MCF 10A (cell line): ENCODE results near the gene LPGAT1. TPM values are rescaled to one million over a fixed set of nuclear protein-coding genes. Genes with fewer than 3 reads are reported as not detected.

Experiments
- BruUV-seq: library from RNA; stranded (reverse); fragments of 400-500 nt; replicated peaks from 2 replicates; lab custom pipeline; 2021; lab: Mats Ljungman, UMichigan
- CTCF ChIA-PET: fragments of 300-600 bp; sonication (Branson Sonifier 250); formaldehyde crosslinking; extraction: SDS; loops from one replicate; lab custom pipeline; 2021; ENCODE audit warnings: antibody characterized with exemption, inconsistent platforms; lab: Yijun Ruan, JAX
- POLR2A ChIA-PET: fragments of 300-600, 350-650 bp; sonication (Branson Sonifier 250); formaldehyde crosslinking; extraction: SDS; loops from one replicate; lab custom pipeline; 2020; ENCODE audit warnings: antibody characterized with exemption, inconsistent platforms; lab: Yijun Ruan, JAX
- DNase-seq: peaks from one replicate; pipeline ENCODE4 v3.0.0-alpha.2; 2018; ENCODE audit not compliant: unreplicated experiment
- H3K27ac Mint-ChIP-seq: one replicate; pipeline ENCODE4 v1.8.0; 2022; ENCODE audit warnings: mild to moderate bottlenecking, low read depth, mixed read lengths; ENCODE audit not compliant: unreplicated experiment
- H3K27me3 Mint-ChIP-seq: one replicate; pipeline ENCODE4 v1.8.0; 2022; ENCODE audit warnings: mixed read lengths; ENCODE audit not compliant: insufficient read depth, unreplicated experiment
- H3K36me3 Mint-ChIP-seq: one replicate; pipeline ENCODE4 v1.8.0; 2022; ENCODE audit warnings: mild to moderate bottlenecking, moderate library complexity, mixed read lengths; ENCODE audit not compliant: insufficient read depth, unreplicated experiment
- H3K4me1 Mint-ChIP-seq: one replicate; pipeline ENCODE4 v1.8.0; 2022; ENCODE audit warnings: mixed read lengths; ENCODE audit not compliant: insufficient read depth, unreplicated experiment
- H3K4me3 Mint-ChIP-seq: one replicate; pipeline ENCODE4 v1.8.0; 2022; ENCODE audit warnings: mild to moderate bottlenecking, moderate library complexity, mixed read lengths; ENCODE audit not compliant: unreplicated experiment
- H3K9me3 Mint-ChIP-seq: one replicate; pipeline ENCODE4 v1.8.0; 2022; ENCODE audit warnings: mixed read lengths; ENCODE audit not compliant: unreplicated experiment
- CTCF ChIP-seq: fragments of 200-600 bp; IDR thresholded peaks from one replicate; pipeline ENCODE4 v1.8.0; 2022; ENCODE audit warnings: antibody characterized with exemption, mild to moderate bottlenecking; ENCODE audit not compliant: unreplicated experiment
- intact Hi-C: fragments of 100-400 bp; cut with micrococcal nuclease; formaldehyde crosslinking; loops from 2 replicates; pipeline ENCODE4 v1.14.1; 2022
- total RNA-seq: library from RNA; stranded (reverse); gene quantifications from 2 replicates; pipeline ENCODE4 v1.2.3, GENCODE V29; 2022

The LPGAT1 gene
- total RNA-seq, 1 experiment from 2014 or later, result 76.2 TPM

GRCh38 chr1:211825980-211826379, 4.6 kb downstream of the LPGAT1 start:
- no peaks in the 10 kb centered on the region for H3K9me3 Mint-ChIP-seq
- ChIA-PET CTCF (interaction anchor here (0.5 to 20.1 kb wide), 13 partner anchors 11 to 652 kb away, joined by 3 to 286 read pairs (median 5); no protein-coding TSS in a partner anchor), POLR2A (interaction anchor here (0.7 to 8.3 kb wide), 7 partner anchors 10 to 145 kb away, joined by 3 to 77 read pairs (median 4); no protein-coding TSS in a partner anchor)
- no TSS peak for BruUV-seq
- no peak overlapping the region for H3K27ac Mint-ChIP-seq
- no peaks in the 10 kb centered on the region for H3K27me3 Mint-ChIP-seq
- intact Hi-C loops, result no loop called here
- peaks cover 22% of the 10 kb centered on the region for H3K36me3 Mint-ChIP-seq
- peaks cover 30% of the 10 kb centered on the region for H3K4me1 Mint-ChIP-seq
- DNase-seq, result no peak
- H3K4me3 Mint-ChIP-seq, result no peak overlapping the region
- no peak for TF ChIP-seq CTCF

GRCh38 chr1:211822677-211823407, 7.7 kb downstream of the LPGAT1 start:
- Mint-ChIP-seq H3K4me3 (no peak overlapping the region), H3K27me3 (no peaks in the 10 kb centered on the region), H3K27ac (no peak overlapping the region), H3K36me3 (peaks cover 33% of the 10 kb centered on the region), H3K4me1 (peaks cover 11% of the 10 kb centered on the region), H3K9me3 (no peaks in the 10 kb centered on the region)
- no peak for TF ChIP-seq CTCF
- intact Hi-C loops, result no loop called here
- POLR2A ChIA-PET, result interaction anchor here (0.6 to 8.3 kb wide), 4 partner anchors 7 to 142 kb away, joined by 3 to 77 read pairs (median 4); no protein-coding TSS in a partner anchor
- DNase-seq, result no peak
- BruUV-seq, result no TSS peak
- CTCF ChIA-PET, result interaction anchor here (0.5 to 20.1 kb wide), 5 partner anchors 8 to 511 kb away, joined by 3 to 286 read pairs (median 8); no protein-coding TSS in a partner anchor

GRCh38 chr1:211816586-211816985, 14.0 kb downstream of the LPGAT1 start:
- intact Hi-C loops, result no loop called here
- BruUV-seq, result no TSS peak
- Mint-ChIP-seq H3K4me3 (no peak overlapping the region), H3K27me3 (no peaks in the 10 kb centered on the region), H3K27ac (no peak overlapping the region), H3K4me1 (no peaks in the 10 kb centered on the region), H3K36me3 (peaks cover 17% of the 10 kb centered on the region), H3K9me3 (no peaks in the 10 kb centered on the region)
- no peak for DNase-seq
- no peak for TF ChIP-seq CTCF
- ChIA-PET POLR2A (interaction anchor here (0.5 to 6.4 kb wide), 10 partner anchors 9 to 1372 kb away, joined by 3 to 77 read pairs (median 3); no protein-coding TSS in a partner anchor), CTCF (interaction anchor here (0.7 to 20.1 kb wide), 10 partner anchors 9 to 138 kb away, joined by 3 to 286 read pairs (median 6); no protein-coding TSS in a partner anchor)

DNA sequence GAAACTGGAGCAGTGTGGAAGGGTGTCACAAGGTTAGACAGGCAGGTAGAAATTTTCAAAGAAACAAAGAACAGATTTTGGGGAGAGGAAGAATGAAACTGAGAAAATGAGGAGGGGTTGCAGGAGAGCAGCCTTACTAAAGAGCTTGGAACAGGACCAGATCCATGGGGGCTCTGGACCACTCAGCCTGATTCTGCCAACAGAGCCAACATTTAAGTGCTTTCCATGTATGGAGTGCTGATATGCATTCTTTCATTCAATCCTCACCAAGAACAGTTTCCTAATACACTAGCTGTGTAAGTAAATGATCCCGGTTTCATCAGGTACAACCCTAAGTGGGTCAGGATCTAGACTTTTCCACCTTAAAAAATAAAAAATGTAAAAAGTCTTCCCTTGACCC, 16.2 kb downstream of the LPGAT1 start:
- H3K27me3 Mint-ChIP-seq, result no peaks in the 10 kb centered on the region
- no TSS peak for BruUV-seq
- no peak overlapping the region for H3K27ac Mint-ChIP-seq
- CTCF ChIA-PET, result interaction anchor here (0.6 to 20.1 kb wide), 14 partner anchors 10 to 554 kb away, joined by 3 to 286 read pairs (median 4); partner anchors contain the start of genes DTL and INTS7
- H3K4me1 Mint-ChIP-seq, result peaks cover 7% of the 10 kb centered on the region
- H3K9me3 Mint-ChIP-seq, result no peaks in the 10 kb centered on the region
- TF ChIP-seq CTCF, result no peak
- intact Hi-C loops, result no loop called here
- no peak for DNase-seq
- POLR2A ChIA-PET, result interaction anchor here (1.1 to 6.4 kb wide), 10 partner anchors 12 to 131 kb away, joined by 3 to 77 read pairs (median 6); no protein-coding TSS in a partner anchor
- H3K36me3 Mint-ChIP-seq, result peaks cover 16% of the 10 kb centered on the region
- H3K4me3 Mint-ChIP-seq, result no peak overlapping the region
